DMS114 treated with DMSO at 0.1 percent for 48 hours (cell line): ENCODE data around the gene OSGIN1.

ENCODE experiments used
- DNase-seq: peaks from one replicate; lab custom pipeline; 2025; ENCODE audit not compliant: unreplicated experiment; lab: John Stamatoyannopoulos, UW

The OSGIN1 gene

GRCh38 chr16:83969771-83970429 is 16.9 kb downstream of the OSGIN1 start:
- DNase-seq = no peak

GRCh38 chr16:83970430-83970815 is 17.4 kb downstream of the OSGIN1 start:
- DNase-seq = no peak

- DNase-seq = no peak
Observed at GRCh38 chr16:83971165-83972130, 18.4 kb downstream of the OSGIN1 start.

- DNase-seq = no peak
Observed at GRCh38 chr16:83972256-83973008, 19.4 kb downstream of the OSGIN1 start.

- no peak for DNase-seq
Observed at GRCh38 chr16:83973077-83973476, 20.0 kb downstream of the OSGIN1 start.

GRCh38 chr16:83973581-83974385 is 20.7 kb downstream of the OSGIN1 start:
- DNase-seq = no peak

GRCh38 chr16:83974475-83974874 is 21.4 kb downstream of the OSGIN1 start:
- DNase-seq = no peak

- no peak for DNase-seq
Observed at GRCh38 chr16:83975590-83976260, 22.7 kb downstream of the OSGIN1 start.

GRCh38 chr16:83977056-83977815 is 24.2 kb downstream of the OSGIN1 start:
- no peak for DNase-seq

- no peak for DNase-seq
Observed at GRCh38 chr16:83978401-83978904, 25.4 kb downstream of the OSGIN1 start.

GRCh38 chr16:83979441-83979840 is 26.4 kb downstream of the OSGIN1 start:
- no peak for DNase-seq

GRCh38 chr16:83980794-83981193 is 27.8 kb downstream of the OSGIN1 start:
- no peak for DNase-seq

- no peak for DNase-seq
Observed at GRCh38 chr16:83981799-83982198, 28.8 kb downstream of the OSGIN1 start.

- no peak for DNase-seq
Observed at GRCh38 chr16:83983491-83983890, 30.5 kb downstream of the OSGIN1 start.

GRCh38 chr16:83989300-83989699 is 36.3 kb downstream of the OSGIN1 start:
- DNase-seq = no peak

- no peak for DNase-seq
Observed at GRCh38 chr16:83990492-83990891, 37.5 kb downstream of the OSGIN1 start.

- DNase-seq = no peak
Observed at GRCh38 chr16:83992624-83993023, 39.6 kb downstream of the OSGIN1 start.

GRCh38 chr16:83994087-83994486 is 41.0 kb downstream of the OSGIN1 start:
- no peak for DNase-seq

GRCh38 chr16:83994703-83995102 is 41.7 kb downstream of the OSGIN1 start:
- no peak for DNase-seq
